BJ (cell line): Measurements from ENCODE around the gene ZBTB37. TPM values are rescaled to one million over a fixed set of nuclear protein-coding genes. Genes with fewer than 3 reads are reported as not detected.
"Not testable (repeated sequence)": the region's sequence is repeated elsewhere in the genome, so short reads cannot be mapped to it uniquely, and the experiment has no call there.

ENCODE experiments used
- CTCF ChIA-PET: fragments of 350-600 bp; formaldehyde crosslinking; extraction: SDS; loops from one replicate; lab custom pipeline; 2021; ENCODE audit warnings: antibody characterized with exemption, inconsistent platforms; lab: Yijun Ruan, JAX
- POLR2A ChIA-PET: fragments of 300-600 bp; sonication (Branson Sonifier 250); formaldehyde crosslinking; extraction: SDS; loops from one replicate; lab custom pipeline; 2021; ENCODE audit warnings: antibody characterized with exemption; lab: Charles Lee
- DNase-seq: peaks from one replicate; pipeline ENCODE4 v3.0.0-alpha.2; 2011; ENCODE audit warnings: low read depth
- H3K27me3 ChIP-seq: 2 replicates; pipeline ENCODE4 v1.6.0; 2011; ENCODE audit warnings: low read length; ENCODE audit not compliant: control insufficient read depth, insufficient read depth
- H3K36me3 ChIP-seq: 2 replicates; pipeline ENCODE4 v1.5.1; 2011; ENCODE audit warnings: low read length; ENCODE audit not compliant: control insufficient read depth, insufficient read depth
- H3K4me3 ChIP-seq: 2 replicates; pipeline ENCODE4 v1.5.1; 2011; ENCODE audit warnings: low read depth, mild to moderate bottlenecking, control low read depth, low read length
- polyA plus RNA-seq: library from polyadenylated mRNA; depleted of rRNA; stranded (reverse); fragments of >200 nt; gene quantifications from 2 replicates; pipeline ENCODE4 v1.2.3, GENCODE V29; 2011
- TF ChIP-seq, protein P1 (sequence below): IDR thresholded peaks from 2 replicates; pipeline ENCODE4 v1.5.1; 2011; ENCODE audit warnings: low read depth, mild to moderate bottlenecking, control low read depth, inconsistent platforms, low read length, moderate library complexity; ENCODE audit not compliant: insufficient read depth

ZBTB37 gene
- polyA plus RNA-seq, 1 experiment: 1.8 TPM

DNA sequence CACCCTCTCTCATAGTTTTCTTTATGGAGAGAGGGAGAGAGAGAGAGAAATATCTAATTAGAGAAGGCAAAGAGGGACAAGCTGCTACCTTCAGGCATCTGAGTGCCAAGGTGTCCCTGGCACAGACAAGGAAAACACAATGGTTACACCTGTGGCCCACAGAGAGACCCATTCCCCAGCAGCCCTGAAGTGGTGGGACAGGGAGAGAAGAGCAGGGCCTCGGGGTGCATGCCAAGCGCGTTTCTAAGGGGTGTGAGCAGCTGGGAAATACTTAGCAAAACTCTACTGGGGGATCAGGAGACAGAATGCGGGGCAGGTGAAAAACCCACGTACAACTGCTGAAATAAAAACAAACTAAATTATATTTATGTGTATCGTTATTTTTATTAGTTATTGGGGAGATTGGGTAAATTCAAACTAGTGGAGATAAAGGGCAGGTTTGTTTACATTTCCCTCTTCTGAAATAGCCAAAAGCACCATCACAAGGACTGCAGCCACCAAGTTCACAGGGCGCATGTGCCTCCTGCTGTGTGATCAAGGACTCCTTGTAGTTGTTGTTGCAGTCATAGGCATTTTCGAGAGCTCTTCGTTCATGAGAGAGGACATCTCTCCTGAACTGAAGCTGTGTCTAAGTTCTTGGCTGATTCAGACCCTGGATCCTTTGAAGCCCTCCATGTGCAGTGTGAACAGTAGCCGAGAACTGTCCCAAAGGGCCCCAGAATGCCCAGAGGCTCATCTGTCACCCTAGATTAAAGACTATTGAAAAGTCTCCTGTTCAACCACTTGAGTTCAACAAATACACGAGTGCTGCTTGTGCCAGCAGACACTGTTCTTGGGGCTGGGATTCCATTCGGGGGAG lies 49.7 kb downstream of the ZBTB37 start:
- no peaks in the 10 kb centered on the region for H3K27me3 ChIP-seq
- ChIA-PET CTCF (no interaction called here), POLR2A (no interaction called here)
- TF ChIP-seq, protein P1, sequence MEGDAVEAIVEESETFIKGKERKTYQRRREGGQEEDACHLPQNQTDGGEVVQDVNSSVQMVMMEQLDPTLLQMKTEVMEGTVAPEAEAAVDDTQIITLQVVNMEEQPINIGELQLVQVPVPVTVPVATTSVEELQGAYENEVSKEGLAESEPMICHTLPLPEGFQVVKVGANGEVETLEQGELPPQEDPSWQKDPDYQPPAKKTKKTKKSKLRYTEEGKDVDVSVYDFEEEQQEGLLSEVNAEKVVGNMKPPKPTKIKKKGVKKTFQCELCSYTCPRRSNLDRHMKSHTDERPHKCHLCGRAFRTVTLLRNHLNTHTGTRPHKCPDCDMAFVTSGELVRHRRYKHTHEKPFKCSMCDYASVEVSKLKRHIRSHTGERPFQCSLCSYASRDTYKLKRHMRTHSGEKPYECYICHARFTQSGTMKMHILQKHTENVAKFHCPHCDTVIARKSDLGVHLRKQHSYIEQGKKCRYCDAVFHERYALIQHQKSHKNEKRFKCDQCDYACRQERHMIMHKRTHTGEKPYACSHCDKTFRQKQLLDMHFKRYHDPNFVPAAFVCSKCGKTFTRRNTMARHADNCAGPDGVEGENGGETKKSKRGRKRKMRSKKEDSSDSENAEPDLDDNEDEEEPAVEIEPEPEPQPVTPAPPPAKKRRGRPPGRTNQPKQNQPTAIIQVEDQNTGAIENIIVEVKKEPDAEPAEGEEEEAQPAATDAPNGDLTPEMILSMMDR: no peak
- no peak for DNase-seq
- no peak overlapping the region for H3K4me3 ChIP-seq
- no peaks in the 10 kb centered on the region for H3K36me3 ChIP-seq

- TF ChIP-seq, protein P1: no peak
- POLR2A ChIA-PET: no interaction called here
- no peak overlapping the region for H3K4me3 ChIP-seq
- H3K27me3 ChIP-seq: no peaks in the 10 kb centered on the region
- CTCF ChIA-PET: no interaction called here
- DNase-seq: no peak
- H3K36me3 ChIP-seq: no peaks in the 10 kb centered on the region
Measured at GRCh38 chr1:173920861-173921260, 52.7 kb downstream of the ZBTB37 start.

DNA sequence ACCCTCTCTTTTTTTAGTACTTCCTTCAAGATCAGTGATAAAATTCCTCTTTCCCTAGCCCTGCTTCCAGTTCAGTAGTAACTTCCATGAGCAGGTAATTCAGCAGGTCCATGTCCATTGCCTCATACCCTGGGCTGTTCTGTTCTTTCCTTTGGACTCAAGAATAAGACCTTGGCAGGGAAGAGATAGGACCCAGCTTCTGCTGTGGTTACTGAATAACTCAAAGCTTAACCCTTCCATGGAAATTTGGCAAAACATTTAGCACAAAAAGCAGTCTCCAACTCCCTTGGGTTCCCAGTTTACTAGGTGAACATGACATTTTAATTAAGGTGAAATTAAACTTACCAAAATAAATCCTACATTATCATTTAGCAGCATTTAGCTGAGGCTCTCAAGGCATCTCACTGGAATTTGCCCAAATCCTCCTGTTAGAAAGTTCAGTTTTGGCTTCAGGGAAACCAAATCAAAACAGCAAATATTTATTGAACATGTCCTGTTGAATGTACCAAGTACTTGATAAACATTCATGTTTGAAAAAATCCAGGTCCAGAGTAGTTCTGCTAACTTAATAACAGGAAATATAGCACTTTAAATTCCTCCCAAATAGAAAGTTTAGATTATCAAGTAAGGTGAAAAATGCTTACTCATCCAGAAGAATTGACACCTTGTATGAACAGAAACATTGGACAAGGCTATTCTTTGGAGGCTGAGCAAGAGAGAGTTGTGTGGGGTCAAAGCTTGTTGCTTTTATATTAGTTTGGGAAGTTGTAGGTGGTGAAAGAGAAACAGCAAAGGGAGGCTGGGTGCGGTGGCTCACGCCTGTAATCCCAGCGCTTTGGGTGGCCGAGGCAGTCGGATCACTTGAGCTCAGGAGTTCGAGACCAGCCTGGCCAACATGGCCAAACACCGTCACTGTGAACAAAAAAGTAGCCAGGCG lies 57.4 kb downstream of the ZBTB37 start:
- TF ChIP-seq, protein P1: no peak
- ChIA-PET POLR2A (interaction anchor here (0.7 kb wide), 1 partner anchor 29 kb away, joined by 4 read pairs; no protein-coding TSS in a partner anchor), CTCF (interaction anchor here (1.4 kb wide), 1 partner anchor 10 kb away, joined by 3 read pairs; no protein-coding TSS in a partner anchor)
- Histone ChIP-seq H3K36me3 (no peaks in the 10 kb centered on the region), H3K4me3 (no peak overlapping the region), H3K27me3 (no peaks in the 10 kb centered on the region)
- no peak for DNase-seq

GRCh38 chr1:173930541-173930940 lies 62.4 kb downstream of the ZBTB37 start:
- CTCF ChIA-PET: interaction anchor here (0.6 kb wide), 1 partner anchor 1188 kb away, joined by 3 read pairs; no protein-coding TSS in a partner anchor
- H3K4me3 ChIP-seq, DNase-seq, H3K36me3 ChIP-seq, H3K27me3 ChIP-seq, POLR2A ChIA-PET: not testable (repeated sequence)

GRCh38 chr1:173934440-173934839 lies 66.3 kb downstream of the ZBTB37 start:
- Histone ChIP-seq H3K4me3 (no peak overlapping the region), H3K27me3 (no peaks in the 10 kb centered on the region), H3K36me3 (peaks cover 7% of the 10 kb centered on the region)
- TF ChIP-seq, protein P1: no peak
- no peak for DNase-seq
- CTCF ChIA-PET: no interaction called here
- POLR2A ChIA-PET: interaction anchor here (0.6 kb wide), 1 partner anchor 33 kb away, joined by 4 read pairs; no protein-coding TSS in a partner anchor
